Adrenal gland (tissue), 5 donors: Measurements from ENCODE around the gene GRID1.

Experiments used
- CTCF ChIP-seq, 6 experiments: fragments of 450-650 bp in 4 of 6; fragments of 200-600 bp in 2 of 6; sonication (generic) in 1 of 6; IDR thresholded peaks; 1 replicate in 5 of 6; 2 replicates in 1 of 6; pipeline versions ENCODE4 v1.5.1 to v1.8.0; 2016 to 2021; ENCODE audit warnings: antibody characterized with exemption in 6 of 6, mild to moderate bottlenecking in 2 of 6, moderate library complexity in 1 of 6
- POLR2A ChIP-seq, 2 donors: fragments of 450-650 bp; IDR thresholded peaks; one replicate each; pipeline ENCODE4 v1.6.1; 2017; ENCODE audit warnings: antibody characterized with exemption in 2 of 2, mild to moderate bottlenecking in 2 of 2, moderate library complexity in 1 of 2
- donor health status: DM: no; HTN: no; CAD: no.

GRCh38 chr10:86037096-86037495, 329.5 kb downstream of the GRID1 start:
- TF ChIP-seq CTCF (IDR thresholded peaks at IDR 0.05) (no peak), POLR2A (IDR thresholded peaks at IDR 0.05) (no peak)
